ENCODE measurements around the gene IL11.

The IL11 gene

DNA sequence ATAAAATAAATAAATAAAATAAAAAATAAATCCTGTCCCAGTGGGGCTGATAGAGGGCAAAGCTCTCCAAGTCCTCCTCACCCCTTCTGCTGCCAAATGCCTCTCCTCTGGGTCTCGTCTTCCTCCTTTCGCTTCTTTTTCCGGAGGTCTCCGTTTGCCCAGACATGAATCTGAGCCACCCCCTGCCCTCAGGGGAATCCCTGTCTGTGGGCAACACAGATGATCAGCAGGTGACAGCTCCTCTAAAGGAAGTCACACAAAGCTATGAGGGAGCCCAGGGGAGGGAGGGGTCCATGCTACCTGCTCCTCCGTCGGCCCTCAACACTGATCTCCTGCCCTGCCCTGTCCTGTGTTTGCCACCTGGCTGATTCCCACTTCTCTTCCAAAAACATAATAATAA lies 45.6 kb downstream of the IL11 start:
- no peak for DNase-seq (ENCODE audit: low spot score)

DNA sequence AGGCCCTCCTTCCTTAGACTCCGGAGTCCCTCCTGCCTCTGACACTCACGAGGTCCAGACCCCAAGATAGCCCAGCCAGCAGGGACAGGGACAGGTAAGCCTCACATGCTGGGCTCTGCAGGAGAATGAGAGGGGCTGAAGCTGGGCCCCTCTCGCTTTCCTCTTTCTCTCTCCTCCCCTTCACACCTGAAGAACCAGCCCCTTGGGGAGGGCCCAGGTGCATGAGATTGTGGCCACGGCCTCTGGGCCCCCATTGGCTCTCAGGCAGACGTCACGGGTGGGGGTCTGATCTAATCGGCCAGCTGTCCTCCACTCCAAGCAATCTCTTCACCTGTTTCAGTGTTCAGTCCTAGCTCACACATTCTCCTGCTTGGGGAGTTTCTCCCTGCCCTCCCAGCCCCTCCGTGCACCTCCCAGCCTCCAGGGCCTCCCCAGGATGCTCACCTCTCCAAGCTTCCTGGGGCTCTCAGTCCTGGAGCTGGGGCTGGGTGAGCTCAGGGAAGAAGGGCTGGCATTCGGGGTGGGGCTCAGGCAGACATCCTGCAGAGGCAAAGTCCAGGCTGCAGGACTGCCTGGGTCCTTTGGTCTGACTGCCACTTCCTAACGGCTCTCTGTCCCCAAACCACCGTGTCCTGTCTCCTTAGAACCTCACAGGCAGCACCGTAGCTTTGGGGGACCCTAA lies 47.9 kb downstream of the IL11 start:
- DNase-seq (ENCODE audit: low spot score): no peak

DNA sequence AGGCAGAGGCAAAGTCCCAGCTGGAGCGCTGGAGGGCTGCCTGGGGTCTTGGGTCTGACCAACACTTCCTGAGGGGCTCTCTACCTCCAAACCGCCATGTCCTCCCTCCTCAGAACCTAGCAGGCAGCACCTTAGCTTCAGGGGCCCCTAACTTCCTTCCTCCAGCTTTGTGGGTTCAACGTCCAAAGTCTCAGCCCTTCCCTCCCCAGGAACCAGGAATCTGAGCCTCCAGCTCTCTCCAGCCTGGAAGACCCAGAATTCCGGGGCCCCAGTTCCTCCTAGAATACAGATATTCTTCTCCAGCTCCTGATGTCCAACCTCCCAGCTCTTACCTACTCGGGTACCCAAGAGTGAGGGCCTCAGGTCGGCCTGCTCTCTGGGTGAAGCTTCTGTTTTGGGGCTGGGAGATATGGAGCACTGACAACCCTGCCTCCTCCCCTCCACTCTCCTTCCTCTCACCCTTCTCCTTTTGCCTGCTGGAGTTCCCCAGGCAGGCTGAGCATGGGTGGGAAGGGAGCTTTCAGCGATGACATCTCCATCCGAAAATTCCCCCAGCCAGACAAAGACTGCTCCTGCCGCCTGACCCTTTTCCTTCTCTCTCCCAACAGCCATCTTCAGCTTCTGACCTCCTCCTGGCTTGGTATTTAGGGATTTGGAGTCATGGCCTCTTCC lies 48.7 kb downstream of the IL11 start:
- DNase-seq (ENCODE audit: low spot score): no peak

DNA sequence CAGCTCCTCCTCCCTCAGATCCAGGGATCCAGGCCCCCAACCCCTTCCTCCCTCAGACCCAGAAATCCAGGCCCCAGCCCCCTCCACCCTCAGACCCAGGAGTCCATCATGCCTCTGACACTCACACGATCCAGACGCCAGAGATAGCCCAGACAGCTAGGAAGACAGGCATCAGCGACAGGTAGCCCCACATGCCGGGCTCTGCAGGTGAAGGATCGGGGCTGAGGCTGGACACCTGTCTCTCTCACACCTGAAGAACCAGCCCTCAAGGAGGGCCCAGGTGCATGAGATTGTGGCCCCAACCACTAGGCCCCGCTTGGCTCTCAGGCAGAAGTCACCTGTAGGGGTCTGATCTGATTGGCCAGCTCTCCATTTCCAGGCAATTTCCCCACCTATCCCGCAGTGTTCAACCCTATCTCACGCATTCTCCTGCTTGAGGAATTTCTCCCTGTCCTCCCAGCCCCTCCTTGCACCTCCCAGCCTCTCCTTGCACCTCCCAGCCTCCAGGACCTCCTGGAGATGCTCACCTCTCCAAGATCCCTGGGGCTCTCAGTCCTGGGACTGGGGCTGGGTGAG lies 49.3 kb downstream of the IL11 start:
- DNase-seq (ENCODE audit: low spot score): no peak

DNA sequence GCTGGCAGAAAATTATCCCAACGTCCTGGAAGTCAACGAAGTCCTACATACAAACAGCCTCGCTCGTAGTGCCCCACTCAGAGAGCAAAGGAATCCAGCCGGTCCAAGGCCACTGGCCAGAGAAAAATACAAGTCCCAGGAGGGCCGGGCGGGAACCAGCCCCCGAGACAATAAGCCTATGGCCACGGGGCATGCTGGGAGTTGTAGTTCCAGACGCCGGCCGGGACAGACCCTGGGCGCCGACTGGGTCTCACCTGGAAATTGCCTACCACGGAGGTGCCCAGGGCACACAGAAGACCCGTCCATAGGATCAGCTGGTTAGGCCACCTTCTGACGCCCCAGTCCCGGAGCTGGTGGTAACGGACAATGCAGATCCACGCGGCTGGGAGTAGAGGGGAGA lies 50.5 kb downstream of the IL11 start:
- peak; percentile 56 for DNase-seq (ENCODE audit: low spot score)

DNA sequence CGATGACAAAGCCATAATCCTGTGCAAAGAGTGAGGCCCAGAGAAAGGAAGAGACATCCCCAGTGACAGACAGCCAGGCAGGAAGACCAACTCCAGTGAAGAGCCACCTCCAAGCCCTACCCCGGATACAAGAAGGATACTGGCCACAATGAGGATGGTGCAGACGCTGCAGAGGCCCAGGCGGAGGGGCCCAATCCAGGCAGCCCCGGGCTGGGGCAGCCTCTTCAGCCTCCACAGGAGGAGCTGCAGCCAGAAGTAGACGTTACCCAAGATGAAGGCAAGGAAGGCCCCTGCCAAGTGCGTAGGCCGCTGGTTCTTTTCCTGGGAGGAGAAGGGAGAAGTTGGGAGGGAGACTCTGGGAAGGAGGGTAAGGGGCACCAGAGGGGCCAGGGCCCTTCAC lies 53.6 kb downstream of the IL11 start:
- DNase-seq (ENCODE audit: low spot score): no peak

DNA sequence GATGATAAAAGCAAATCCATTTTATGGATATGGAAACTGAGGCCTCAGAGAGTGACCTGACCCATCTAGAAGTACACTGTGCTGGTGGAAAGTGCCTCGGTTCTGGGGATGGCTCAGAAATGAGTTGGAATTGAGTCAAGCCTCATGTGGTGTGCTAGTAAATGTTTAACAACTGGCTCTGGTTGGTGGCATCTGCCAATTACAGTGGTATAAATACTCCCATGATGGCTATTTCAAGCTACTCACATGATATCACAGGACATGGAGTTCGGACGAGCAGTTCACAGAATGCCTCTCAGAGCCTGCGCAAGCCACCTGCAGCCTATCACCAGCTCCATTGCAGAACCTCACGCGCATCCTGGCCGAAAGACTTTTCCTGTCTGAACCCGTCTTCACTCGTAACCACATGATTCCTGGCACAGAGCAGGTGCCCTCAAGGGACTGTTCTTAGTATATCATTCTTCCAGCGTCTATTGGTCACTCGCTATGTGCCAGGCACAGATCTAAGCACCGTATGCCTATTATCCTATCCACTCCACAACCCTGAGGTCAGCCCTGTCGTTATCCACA lies 54.2 kb downstream of the IL11 start:
- no peak for DNase-seq (ENCODE audit: low spot score)

DNA sequence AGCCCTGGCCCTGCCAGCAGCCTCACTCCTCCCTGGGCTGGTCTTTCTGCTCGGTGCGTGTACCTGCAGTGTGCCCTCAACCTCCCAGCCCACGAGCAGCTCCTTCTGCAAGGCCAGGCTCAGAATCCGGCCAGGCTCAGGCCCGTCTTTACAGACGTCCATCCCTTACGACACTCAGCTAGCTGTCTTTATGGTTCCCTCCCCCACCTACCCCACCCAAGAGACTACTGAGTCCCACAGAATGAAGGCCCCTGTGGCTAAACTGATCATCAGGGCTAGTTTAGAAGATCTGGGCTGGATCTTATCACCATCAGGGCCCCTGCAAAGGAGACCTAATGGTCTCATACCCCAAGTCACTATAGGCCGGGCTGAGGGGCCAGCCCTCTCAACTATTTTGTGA lies 55.9 kb downstream of the IL11 start:
- no peak for DNase-seq (ENCODE audit: low spot score)
